Testis (tissue), 2 donors: Measurements from ENCODE around the gene IL1RL1.

ENCODE experiments used
- CTCF ChIP-seq, 3 experiments: fragments of 450-650 bp in 2 of 3; fragments of 200-600 bp in 1 of 3; sonication (generic) in 1 of 3; IDR thresholded peaks; one replicate each; pipeline ENCODE4 v1.5.1; 2016 to 2019; ENCODE audit warnings: antibody characterized with exemption in 3 of 3, mild to moderate bottlenecking in 2 of 3, moderate library complexity in 1 of 3
- POLR2A ChIP-seq: fragments of 450-650 bp; IDR thresholded peaks from one replicate; pipeline ENCODE4 v1.6.1; 2017; ENCODE audit warnings: antibody characterized with exemption, mild to moderate bottlenecking, moderate library complexity

- TF ChIP-seq CTCF (IDR thresholded peaks at IDR 0.05) (no peak), POLR2A (no peak)
These were observed 54.4 kb downstream of the IL1RL1 start for GRCh38 chr2:102365763-102366162.
